ENCODE data around the gene VOPP1.

VOPP1 gene

DNA sequence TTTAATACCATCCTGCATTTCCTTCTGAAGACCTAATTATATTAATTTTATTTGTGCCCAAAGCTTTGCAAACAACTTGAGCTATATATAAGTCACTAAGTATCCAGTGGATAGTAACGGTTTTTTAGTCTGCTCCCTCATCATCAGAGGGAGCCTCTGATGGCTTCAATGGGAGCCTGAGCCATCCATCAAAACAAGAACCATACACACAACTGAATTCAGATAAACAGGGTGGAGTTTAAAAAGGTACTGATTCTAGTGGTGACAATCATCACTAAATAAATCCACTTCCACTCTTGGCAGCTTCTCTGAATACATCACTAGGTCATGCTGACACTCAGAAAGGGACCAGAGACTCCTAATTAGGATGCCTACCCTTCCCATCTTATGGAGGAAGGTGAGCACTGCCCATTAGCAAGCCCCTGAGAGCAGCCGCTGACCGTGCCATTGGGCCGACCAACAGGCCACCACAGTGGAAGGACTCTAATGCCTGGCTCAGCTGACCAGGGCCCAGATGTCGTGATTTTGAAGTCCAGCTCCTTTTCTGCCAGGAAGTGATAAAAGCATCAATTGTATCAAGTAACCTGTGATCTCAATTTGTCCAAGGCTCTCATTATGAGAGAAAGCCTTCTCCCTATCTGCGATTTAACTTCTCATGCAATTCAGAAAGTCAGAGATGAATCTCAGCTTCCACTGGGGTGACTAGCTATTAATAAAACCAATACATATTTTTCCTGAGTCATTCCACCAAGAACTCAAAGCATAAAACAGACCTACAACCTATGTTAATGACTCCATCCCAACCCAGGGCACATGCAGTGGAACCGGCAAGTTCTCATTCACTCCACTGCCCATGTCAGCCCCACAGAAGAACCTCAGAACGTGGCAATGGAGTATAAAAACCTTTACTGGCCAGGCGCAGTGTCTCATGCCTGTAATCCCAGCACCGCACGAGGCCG lies 13.1 kb downstream of the VOPP1 start:
- TF ChIP-seq JUND (IDR thresholded peaks at IDR 0.05; ENCODE audit: low read depth) = no peak
- in situ Hi-C loops (cut with HindIII; ENCODE audit: low pct_unique_long_range_greater_than_20kb, low sequenced_read_pairs) = no loop called here
- no peak for DNase-seq (ENCODE audit: low read depth in 1 of 2, low spot score in 1 of 2)

- no peak for DNase-seq (ENCODE audit: low read depth in 1 of 2, low spot score in 1 of 2)
- no peak for TF ChIP-seq JUND (IDR thresholded peaks at IDR 0.05; ENCODE audit: low read depth)
- in situ Hi-C loops (cut with HindIII; ENCODE audit: low pct_unique_long_range_greater_than_20kb, low sequenced_read_pairs) = no loop called here
These were observed 14.6 kb downstream of the VOPP1 start for GRCh38 chr7:55557666-55558188.

GRCh38 chr7:55556492-55556891 lies 15.8 kb downstream of the VOPP1 start:
- no peak for DNase-seq (ENCODE audit: low read depth in 1 of 2, low spot score in 1 of 2)
- TF ChIP-seq JUND (IDR thresholded peaks at IDR 0.05; ENCODE audit: low read depth) = no peak
- in situ Hi-C loops (cut with HindIII; ENCODE audit: low pct_unique_long_range_greater_than_20kb, low sequenced_read_pairs) = no loop called here

- peak in 1 of 2 experiments; percentile 64 for DNase-seq (ENCODE audit: low read depth in 1 of 2, low spot score in 1 of 2)
- in situ Hi-C loops (cut with HindIII; ENCODE audit: low pct_unique_long_range_greater_than_20kb, low sequenced_read_pairs) = no loop called here
- no peak for TF ChIP-seq JUND (IDR thresholded peaks at IDR 0.05; ENCODE audit: low read depth)
These were observed 16.3 kb downstream of the VOPP1 start for GRCh38 chr7:55556031-55556430.

GRCh38 chr7:55555160-55555559 lies 17.1 kb downstream of the VOPP1 start:
- no peak for DNase-seq (ENCODE audit: low read depth in 1 of 2, low spot score in 1 of 2)
- in situ Hi-C loops (cut with HindIII; ENCODE audit: low pct_unique_long_range_greater_than_20kb, low sequenced_read_pairs) = no loop called here
- TF ChIP-seq JUND (IDR thresholded peaks at IDR 0.05; ENCODE audit: low read depth) = no peak

DNA sequence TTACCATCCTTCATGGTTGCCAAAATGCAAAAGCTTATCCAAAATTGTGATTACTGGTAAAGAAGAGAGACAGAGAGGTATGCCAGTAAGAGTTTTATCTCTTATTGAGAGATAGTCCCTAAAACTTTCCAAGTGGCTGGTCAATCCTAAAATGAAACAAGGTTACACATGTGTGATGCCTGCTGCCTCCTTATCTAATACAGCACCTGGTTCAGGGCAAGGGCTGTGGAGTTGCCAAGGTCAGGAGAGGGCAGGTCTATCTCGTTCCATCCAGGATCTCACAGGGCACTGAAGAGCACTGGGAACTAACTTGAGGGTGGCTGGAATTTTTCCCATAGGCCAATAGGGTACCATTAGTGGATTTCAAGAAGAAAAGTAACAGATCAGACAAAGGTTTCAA lies 18.3 kb downstream of the VOPP1 start:
- in situ Hi-C loops (cut with HindIII; ENCODE audit: low pct_unique_long_range_greater_than_20kb, low sequenced_read_pairs) = no loop called here
- TF ChIP-seq JUND (IDR thresholded peaks at IDR 0.05; ENCODE audit: low read depth) = no peak
- DNase-seq (ENCODE audit: low read depth in 1 of 2, low spot score in 1 of 2) = no peak

GRCh38 chr7:55553024-55553345 lies 19.3 kb downstream of the VOPP1 start:
- no peak for DNase-seq (ENCODE audit: low read depth in 1 of 2, low spot score in 1 of 2)
- TF ChIP-seq JUND (IDR thresholded peaks at IDR 0.05; ENCODE audit: low read depth) = no peak
- in situ Hi-C loops (cut with HindIII; ENCODE audit: low pct_unique_long_range_greater_than_20kb, low sequenced_read_pairs) = no loop called here

- no peak for TF ChIP-seq JUND (IDR thresholded peaks at IDR 0.05; ENCODE audit: low read depth)
- in situ Hi-C loops (cut with HindIII; ENCODE audit: low pct_unique_long_range_greater_than_20kb, low sequenced_read_pairs) = no loop called here
- peak; percentile 72 to 91 for DNase-seq (ENCODE audit: low read depth in 1 of 2, low spot score in 1 of 2)
These were observed 19.8 kb downstream of the VOPP1 start for GRCh38 chr7:55552320-55553023.

DNA sequence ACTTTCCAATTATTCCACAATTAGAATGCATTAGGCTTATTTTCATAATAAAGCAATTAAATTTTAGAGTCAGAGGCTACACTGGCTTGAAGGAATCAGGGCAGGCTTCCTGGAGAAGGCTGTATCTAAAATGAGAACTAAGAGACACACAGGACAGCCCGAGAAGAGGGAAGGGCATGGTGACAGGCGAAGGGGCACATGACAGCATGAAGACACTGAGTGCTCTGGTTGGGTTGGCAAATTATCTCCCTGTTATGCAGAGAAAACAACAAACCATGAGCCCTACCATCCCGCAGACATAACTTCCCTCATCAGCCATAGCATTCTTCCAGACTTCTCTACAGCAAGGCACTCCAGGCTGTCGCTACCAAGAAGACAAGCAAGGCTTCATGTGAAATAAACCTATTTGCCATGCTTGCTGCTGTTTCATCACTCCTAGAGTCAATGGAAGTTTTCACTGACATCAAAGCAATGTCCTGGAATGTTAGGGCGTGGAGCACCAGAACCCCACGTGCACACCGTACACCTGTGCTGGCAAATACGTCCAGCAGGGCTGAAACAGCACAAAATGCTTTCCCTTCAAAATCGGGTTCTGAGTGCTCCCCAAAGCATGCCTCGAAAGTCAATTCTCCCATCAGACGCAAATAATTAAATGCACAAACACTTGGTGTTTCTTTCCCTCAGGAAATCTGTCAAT lies 21.3 kb downstream of the VOPP1 start:
- TF ChIP-seq JUND (IDR thresholded peaks at IDR 0.05; ENCODE audit: low read depth) = no peak
- in situ Hi-C loops (cut with HindIII; ENCODE audit: low pct_unique_long_range_greater_than_20kb, low sequenced_read_pairs) = no loop called here
- no peak for DNase-seq (ENCODE audit: low read depth in 1 of 2, low spot score in 1 of 2)

DNA sequence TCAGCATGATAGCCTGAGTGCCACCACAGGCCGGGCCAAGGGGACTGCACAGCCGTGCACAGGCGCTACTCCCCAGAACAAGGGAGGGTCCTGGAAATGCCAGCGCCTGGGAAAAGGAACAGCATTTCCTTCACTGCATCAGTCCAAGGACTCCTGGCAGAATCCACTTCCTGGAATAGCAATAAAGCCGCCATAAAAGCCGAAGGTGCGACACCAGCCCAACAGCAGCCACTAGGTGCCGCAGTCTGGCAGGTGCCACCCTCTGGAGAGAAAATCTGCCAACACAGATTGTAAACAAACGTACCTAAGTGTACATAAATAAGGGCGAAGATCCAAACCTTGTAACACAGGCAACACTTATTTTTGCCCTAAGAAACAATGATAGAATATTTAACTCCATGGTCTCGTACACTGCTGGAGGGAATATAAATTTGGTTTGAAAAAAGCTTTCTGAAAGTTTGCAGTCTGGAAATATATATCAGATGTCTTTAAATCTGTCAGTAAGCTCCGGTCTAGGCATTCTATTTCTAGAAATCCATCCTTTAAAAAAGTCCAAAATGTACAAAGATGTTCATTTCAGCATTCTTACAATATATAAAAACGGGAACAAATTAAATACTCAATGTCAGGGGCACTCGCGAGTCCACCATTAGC lies 22.2 kb downstream of the VOPP1 start:
- peak; percentile 77 to 89 for DNase-seq (ENCODE audit: low read depth in 1 of 2, low spot score in 1 of 2)
- in situ Hi-C loops (cut with HindIII; ENCODE audit: low pct_unique_long_range_greater_than_20kb, low sequenced_read_pairs) = no loop called here
- no peak for TF ChIP-seq JUND (IDR thresholded peaks at IDR 0.05; ENCODE audit: low read depth)

- in situ Hi-C loops (cut with HindIII; ENCODE audit: low pct_unique_long_range_greater_than_20kb, low sequenced_read_pairs) = no loop called here
- TF ChIP-seq JUND (IDR thresholded peaks at IDR 0.05; ENCODE audit: low read depth) = no peak
- no peak for DNase-seq (ENCODE audit: low read depth in 1 of 2, low spot score in 1 of 2)
These were observed 22.8 kb downstream of the VOPP1 start for GRCh38 chr7:55549457-55549856.

DNA sequence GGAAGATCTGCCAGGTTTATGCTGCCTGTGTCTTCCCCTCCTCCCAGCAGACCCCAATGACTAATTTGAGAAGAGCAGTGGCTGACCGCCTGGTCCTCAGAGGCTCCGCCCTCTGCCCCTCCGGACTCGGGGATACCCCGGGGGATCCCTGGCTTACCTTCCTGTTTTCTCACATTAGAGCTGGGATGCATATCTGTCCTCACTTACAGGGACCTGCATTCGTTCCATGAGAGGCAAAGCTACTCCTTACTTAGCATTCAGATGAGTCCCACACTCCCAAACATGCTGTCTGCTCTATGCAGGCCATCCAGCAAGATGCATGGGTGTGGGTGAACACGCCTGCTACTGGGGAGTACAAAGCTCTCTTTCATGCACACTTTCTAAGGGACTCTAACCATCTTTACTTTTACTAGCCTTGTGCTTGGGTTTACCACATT lies 24.0 kb downstream of the VOPP1 start:
- TF ChIP-seq JUND (IDR thresholded peaks at IDR 0.05; ENCODE audit: low read depth) = no peak
- in situ Hi-C loops (cut with HindIII; ENCODE audit: low pct_unique_long_range_greater_than_20kb, low sequenced_read_pairs) = no loop called here
- DNase-seq (ENCODE audit: low read depth in 1 of 2, low spot score in 1 of 2) = no peak

All from T47D (cell line).